Brain microvascular endothelial cell (primary cell): ENCODE data around the gene FETUB.
A peak's percentile ranks its signal among the peaks of the same experiment; 100 is the strongest.

ENCODE experiments used
- DNase-seq: peaks from one replicate; pipeline ENCODE4 v3.0.0-alpha.2; 2020
- H3K27ac ChIP-seq: fragments of 250-450 bp; sonication (Bioruptor Pico); 2 replicates; pipeline ENCODE4 v1.5.1; 2020; ENCODE audit warnings: mild to moderate bottlenecking, moderate library complexity
- H3K27me3 ChIP-seq: fragments of 250-450 bp; sonication (Bioruptor Pico); replicated peaks from 2 replicates; pipeline ENCODE4 v1.5.1; 2020; ENCODE audit warnings: mild to moderate bottlenecking
- H3K36me3 ChIP-seq: fragments of 250-450 bp; sonication (Bioruptor Pico); replicated peaks from 2 replicates; pipeline ENCODE4 v1.5.1; 2020; ENCODE audit warnings: mild to moderate bottlenecking
- H3K4me3 ChIP-seq: 2 replicates; pipeline ENCODE4 v1.5.1; 2011; ENCODE audit warnings: low read depth, mild to moderate bottlenecking, control low read depth, low read length, moderate library complexity
- in situ Hi-C: cut with HindIII; loops from 2 replicates; pipeline ENCODE4 v1.10.0; 2017; ENCODE audit warnings: low sequenced_read_pairs, low pct_ligation_motif_present
- TF ChIP-seq, protein P1 (sequence below): IDR thresholded peaks from 2 replicates; pipeline ENCODE4 v1.5.1; 2011; ENCODE audit warnings: low read depth, mild to moderate bottlenecking, moderate library complexity, low read length, control low read depth, inconsistent platforms; ENCODE audit errors: missing control alignments

FETUB gene

DNA sequence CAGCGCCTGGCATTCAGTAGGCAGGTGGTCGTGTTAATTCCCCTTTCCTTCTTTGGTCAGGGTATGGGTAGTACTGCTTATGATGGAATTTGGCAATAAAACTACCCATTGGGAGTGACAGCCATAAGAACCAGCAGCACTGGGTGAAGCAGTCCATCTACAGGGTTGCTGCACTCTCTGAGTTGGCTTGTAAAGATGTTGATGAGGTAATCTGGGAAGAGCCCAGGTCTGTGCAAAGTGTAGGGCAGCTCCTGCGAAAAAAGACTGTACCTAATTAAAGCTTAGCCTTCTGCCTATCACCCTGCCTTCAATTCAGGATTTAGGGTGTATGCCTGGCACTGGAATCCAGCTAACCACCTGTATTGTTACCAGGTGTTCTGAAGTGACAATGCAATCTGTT is 4.7 kb upstream of the FETUB start:
- Histone ChIP-seq H3K27me3 (no peaks in the 10 kb centered on the region), H3K4me3 (no peak overlapping the region), H3K36me3 (no peaks in the 10 kb centered on the region), H3K27ac (no peak overlapping the region)
- no peak for DNase-seq
- TF ChIP-seq, protein P1, sequence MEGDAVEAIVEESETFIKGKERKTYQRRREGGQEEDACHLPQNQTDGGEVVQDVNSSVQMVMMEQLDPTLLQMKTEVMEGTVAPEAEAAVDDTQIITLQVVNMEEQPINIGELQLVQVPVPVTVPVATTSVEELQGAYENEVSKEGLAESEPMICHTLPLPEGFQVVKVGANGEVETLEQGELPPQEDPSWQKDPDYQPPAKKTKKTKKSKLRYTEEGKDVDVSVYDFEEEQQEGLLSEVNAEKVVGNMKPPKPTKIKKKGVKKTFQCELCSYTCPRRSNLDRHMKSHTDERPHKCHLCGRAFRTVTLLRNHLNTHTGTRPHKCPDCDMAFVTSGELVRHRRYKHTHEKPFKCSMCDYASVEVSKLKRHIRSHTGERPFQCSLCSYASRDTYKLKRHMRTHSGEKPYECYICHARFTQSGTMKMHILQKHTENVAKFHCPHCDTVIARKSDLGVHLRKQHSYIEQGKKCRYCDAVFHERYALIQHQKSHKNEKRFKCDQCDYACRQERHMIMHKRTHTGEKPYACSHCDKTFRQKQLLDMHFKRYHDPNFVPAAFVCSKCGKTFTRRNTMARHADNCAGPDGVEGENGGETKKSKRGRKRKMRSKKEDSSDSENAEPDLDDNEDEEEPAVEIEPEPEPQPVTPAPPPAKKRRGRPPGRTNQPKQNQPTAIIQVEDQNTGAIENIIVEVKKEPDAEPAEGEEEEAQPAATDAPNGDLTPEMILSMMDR = no peak
- in situ Hi-C loops = no loop called here

DNA sequence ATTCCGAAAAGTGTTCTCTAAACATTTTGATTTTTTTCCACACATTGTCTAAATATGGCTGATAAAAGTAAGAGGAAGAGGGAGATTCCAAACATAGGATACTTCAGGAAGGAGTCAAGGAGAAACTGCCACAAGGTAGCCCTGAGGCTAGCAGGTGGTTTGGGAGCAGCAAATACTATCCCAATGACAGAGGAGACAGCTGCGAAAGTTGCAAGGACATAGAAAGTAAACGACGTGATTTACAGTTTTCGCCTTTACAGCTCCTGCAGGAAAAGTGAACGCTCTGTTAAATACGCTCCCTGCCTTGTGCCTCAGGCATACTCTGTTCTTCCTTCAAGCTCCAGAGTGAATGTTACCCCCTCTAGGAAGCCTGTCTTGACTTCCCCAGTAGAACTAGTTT is 3.7 kb upstream of the FETUB start:
- no peak overlapping the region for H3K27ac ChIP-seq
- H3K27me3 ChIP-seq = no peaks in the 10 kb centered on the region
- TF ChIP-seq, protein P1 = no peak
- DNase-seq = no peak
- in situ Hi-C loops = no loop called here
- H3K36me3 ChIP-seq = no peaks in the 10 kb centered on the region
- no peak overlapping the region for H3K4me3 ChIP-seq

DNA sequence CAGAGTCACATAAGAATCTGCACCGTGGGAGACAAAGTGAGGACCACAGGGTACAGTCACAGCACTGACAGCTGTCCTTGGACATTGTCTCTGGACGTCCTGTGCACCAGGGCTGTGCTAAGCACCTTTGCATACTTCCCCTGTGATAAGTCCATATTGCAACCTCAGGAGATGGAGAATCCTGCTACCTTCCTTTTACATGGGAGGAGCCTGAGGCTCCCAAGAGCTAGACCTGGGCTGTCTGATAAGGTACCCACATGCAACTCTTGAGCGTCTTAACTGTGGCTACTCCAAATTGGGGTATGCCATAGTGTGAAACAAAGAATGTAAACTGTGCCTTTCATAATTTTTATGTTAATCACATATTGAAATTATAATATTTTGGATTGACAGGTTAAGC is 2.5 kb upstream of the FETUB start:
- no peak overlapping the region for H3K27ac ChIP-seq
- DNase-seq = no peak
- TF ChIP-seq, protein P1 = no peak
- in situ Hi-C loops = no loop called here
- H3K27me3 ChIP-seq = no peaks in the 10 kb centered on the region
- no peaks in the 10 kb centered on the region for H3K36me3 ChIP-seq
- H3K4me3 ChIP-seq = no peak overlapping the region

DNA sequence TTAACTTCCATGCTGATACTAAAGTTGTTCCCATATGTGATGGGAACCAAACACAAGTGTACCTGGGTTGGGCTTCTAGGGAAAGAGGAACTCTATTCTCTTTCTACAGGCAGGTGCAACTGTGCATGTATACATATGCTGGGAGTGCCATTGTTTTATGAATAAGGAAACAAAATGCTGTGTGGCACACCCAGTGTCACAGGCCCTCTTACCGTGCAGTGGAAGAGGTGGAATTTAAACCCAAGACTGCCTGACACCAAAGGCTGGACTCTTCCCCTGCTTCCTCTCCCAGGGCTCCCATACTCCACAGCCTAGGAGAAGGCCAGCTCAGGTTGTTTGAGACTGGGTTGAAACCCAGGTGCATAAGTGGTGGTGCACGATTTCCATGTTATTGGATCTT is 1.9 kb upstream of the FETUB start:
- Histone ChIP-seq H3K27me3 (no peaks in the 10 kb centered on the region), H3K27ac (no peak overlapping the region), H3K36me3 (no peaks in the 10 kb centered on the region), H3K4me3 (no peak overlapping the region)
- TF ChIP-seq, protein P1 = no peak
- no peak for DNase-seq
- in situ Hi-C loops = no loop called here

DNA sequence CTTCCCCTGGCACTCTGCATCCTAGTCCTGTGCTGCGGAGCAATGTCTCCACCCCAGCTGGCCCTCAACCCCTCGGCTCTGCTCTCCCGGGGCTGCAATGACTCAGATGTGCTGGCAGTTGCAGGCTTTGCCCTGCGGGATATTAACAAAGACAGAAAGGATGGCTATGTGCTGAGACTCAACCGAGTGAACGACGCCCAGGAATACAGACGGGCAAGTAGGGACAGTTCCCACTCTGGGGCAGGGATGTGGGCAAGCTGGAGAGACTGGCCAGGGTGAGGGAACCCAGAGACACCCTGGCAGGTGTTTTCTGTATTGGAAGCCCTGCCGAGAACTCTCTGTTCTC is 247 bp downstream of the FETUB start:
- in situ Hi-C loops = no loop called here
- TF ChIP-seq, protein P1 = no peak
- Histone ChIP-seq H3K36me3 (no peaks in the 10 kb centered on the region), H3K27me3 (no peaks in the 10 kb centered on the region), H3K27ac (no peak overlapping the region), H3K4me3 (no peak overlapping the region)
- DNase-seq = peak; percentile 24

DNA sequence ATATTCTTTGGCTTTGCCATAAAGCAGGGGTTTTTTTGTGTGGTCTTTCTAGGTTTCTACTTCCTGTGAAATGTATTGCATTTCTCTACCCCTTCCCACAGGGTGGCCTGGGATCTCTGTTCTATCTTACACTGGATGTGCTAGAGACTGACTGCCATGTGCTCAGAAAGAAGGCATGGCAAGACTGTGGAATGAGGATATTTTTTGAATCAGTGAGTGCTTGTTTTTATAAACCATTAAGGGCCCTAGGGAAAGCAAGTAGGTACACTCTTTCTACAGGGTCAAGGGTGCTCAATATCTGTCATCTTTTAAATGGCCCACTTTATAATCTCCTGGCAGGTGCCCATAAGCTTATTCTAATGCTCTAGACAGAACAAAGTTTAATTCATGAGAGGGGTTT is 730 bp downstream of the FETUB start:
- H3K27me3 ChIP-seq = no peaks in the 10 kb centered on the region
- in situ Hi-C loops = no loop called here
- H3K36me3 ChIP-seq = no peaks in the 10 kb centered on the region
- no peak for DNase-seq
- TF ChIP-seq, protein P1 = no peak
- no peak overlapping the region for H3K4me3 ChIP-seq
- H3K27ac ChIP-seq = no peak overlapping the region
